HL-60 (cell line): ENCODE measurements around the gene CDH23.

Experiments
- TF ChIP-seq, protein P1 (sequence below): IDR thresholded peaks from 2 replicates; pipeline ENCODE4 v1.6.1; 2012; ENCODE audit warnings: low read depth; ENCODE audit not compliant: insufficient replicate concordance
- TF ChIP-seq, protein P2 (sequence below): IDR thresholded peaks from one replicate; pipeline ENCODE4 v1.5.1; 2011; ENCODE audit warnings: low read length, control low read depth, inconsistent platforms; ENCODE audit not compliant: insufficient read depth

DNA sequence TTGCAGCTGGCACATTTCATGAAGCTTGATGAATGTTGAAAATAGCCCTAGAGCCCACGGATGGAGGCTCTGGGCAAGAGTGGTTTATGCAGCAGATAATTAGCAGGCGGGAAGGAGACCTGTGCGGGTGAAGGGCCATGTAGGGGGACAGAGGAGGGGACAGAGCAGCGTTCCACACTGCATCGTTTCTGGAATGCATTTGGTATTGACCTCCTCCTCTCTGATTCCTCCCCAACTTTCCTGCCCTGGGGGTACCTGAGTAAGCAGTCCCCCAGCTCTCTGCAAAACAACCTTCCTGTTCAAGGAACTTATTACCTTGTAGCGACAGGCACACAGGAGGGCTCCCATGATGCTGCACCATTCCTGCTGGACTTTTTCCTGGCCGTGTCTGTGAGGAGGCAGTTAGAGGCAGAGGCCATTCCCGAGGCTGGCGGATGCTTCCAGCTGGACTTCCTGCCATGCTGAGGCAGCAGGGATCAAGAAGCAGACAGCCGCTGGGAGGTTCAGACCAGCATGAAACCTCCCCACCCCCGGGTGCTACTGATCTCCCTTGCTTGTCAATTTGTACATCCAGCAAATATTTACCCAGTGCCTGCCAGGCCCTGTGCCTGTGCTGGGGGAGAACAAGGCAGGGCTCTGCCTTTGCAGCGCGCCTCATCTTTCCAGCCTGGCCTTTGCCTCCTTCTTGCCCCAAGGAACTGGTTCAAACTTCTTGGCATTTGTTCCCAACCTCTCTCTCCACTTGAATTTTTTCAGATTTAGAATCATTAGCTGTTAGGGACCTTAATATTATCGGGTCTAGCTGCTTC lies 48.9 kb upstream of the CDH23 start:
- TF ChIP-seq, protein P1, sequence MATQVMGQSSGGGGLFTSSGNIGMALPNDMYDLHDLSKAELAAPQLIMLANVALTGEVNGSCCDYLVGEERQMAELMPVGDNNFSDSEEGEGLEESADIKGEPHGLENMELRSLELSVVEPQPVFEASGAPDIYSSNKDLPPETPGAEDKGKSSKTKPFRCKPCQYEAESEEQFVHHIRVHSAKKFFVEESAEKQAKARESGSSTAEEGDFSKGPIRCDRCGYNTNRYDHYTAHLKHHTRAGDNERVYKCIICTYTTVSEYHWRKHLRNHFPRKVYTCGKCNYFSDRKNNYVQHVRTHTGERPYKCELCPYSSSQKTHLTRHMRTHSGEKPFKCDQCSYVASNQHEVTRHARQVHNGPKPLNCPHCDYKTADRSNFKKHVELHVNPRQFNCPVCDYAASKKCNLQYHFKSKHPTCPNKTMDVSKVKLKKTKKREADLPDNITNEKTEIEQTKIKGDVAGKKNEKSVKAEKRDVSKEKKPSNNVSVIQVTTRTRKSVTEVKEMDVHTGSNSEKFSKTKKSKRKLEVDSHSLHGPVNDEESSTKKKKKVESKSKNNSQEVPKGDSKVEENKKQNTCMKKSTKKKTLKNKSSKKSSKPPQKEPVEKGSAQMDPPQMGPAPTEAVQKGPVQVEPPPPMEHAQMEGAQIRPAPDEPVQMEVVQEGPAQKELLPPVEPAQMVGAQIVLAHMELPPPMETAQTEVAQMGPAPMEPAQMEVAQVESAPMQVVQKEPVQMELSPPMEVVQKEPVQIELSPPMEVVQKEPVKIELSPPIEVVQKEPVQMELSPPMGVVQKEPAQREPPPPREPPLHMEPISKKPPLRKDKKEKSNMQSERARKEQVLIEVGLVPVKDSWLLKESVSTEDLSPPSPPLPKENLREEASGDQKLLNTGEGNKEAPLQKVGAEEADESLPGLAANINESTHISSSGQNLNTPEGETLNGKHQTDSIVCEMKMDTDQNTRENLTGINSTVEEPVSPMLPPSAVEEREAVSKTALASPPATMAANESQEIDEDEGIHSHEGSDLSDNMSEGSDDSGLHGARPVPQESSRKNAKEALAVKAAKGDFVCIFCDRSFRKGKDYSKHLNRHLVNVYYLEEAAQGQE: no peak
- TF ChIP-seq, protein P2, sequence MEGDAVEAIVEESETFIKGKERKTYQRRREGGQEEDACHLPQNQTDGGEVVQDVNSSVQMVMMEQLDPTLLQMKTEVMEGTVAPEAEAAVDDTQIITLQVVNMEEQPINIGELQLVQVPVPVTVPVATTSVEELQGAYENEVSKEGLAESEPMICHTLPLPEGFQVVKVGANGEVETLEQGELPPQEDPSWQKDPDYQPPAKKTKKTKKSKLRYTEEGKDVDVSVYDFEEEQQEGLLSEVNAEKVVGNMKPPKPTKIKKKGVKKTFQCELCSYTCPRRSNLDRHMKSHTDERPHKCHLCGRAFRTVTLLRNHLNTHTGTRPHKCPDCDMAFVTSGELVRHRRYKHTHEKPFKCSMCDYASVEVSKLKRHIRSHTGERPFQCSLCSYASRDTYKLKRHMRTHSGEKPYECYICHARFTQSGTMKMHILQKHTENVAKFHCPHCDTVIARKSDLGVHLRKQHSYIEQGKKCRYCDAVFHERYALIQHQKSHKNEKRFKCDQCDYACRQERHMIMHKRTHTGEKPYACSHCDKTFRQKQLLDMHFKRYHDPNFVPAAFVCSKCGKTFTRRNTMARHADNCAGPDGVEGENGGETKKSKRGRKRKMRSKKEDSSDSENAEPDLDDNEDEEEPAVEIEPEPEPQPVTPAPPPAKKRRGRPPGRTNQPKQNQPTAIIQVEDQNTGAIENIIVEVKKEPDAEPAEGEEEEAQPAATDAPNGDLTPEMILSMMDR: no peak
